HG03064 (cell line): ENCODE results near the gene TNFAIP2.

ENCODE experiments used
- ATAC-seq: cut with Tn5 transposase; IDR thresholded peaks from one replicate; pipeline ENCODE4 v1.9.1; 2021; ENCODE audit warnings: low read depth; ENCODE audit not compliant: unreplicated experiment

Gene TNFAIP2

GRCh38 chr14:103133210-103134140, 10.2 kb downstream of the TNFAIP2 start:
- ATAC-seq: no peak

- no peak for ATAC-seq
Observed at GRCh38 chr14:103134405-103134804, 11.1 kb downstream of the TNFAIP2 start.

- ATAC-seq: no peak
Observed at GRCh38 chr14:103134919-103135318, 11.7 kb downstream of the TNFAIP2 start.

- no peak for ATAC-seq
Observed at GRCh38 chr14:103135333-103136260, 12.3 kb downstream of the TNFAIP2 start.

GRCh38 chr14:103136388-103137271, 13.4 kb downstream of the TNFAIP2 start:
- no peak for ATAC-seq

- ATAC-seq: no peak
Observed at GRCh38 chr14:103137689-103138300, 14.5 kb downstream of the TNFAIP2 start.

GRCh38 chr14:103138301-103139131, 15.3 kb downstream of the TNFAIP2 start:
- ATAC-seq: no peak

- ATAC-seq: no peak
Observed at GRCh38 chr14:103139132-103140025, 16.1 kb downstream of the TNFAIP2 start.

GRCh38 chr14:103140316-103141109, 17.3 kb downstream of the TNFAIP2 start:
- no peak for ATAC-seq

GRCh38 chr14:103141117-103141796, 18.0 kb downstream of the TNFAIP2 start:
- ATAC-seq: no peak

GRCh38 chr14:103142026-103142425, 18.8 kb downstream of the TNFAIP2 start:
- ATAC-seq: no peak

GRCh38 chr14:103142721-103143302, 19.6 kb downstream of the TNFAIP2 start:
- no peak for ATAC-seq

GRCh38 chr14:103143506-103143905, 20.2 kb downstream of the TNFAIP2 start:
- no peak for ATAC-seq

- no peak for ATAC-seq
Observed at GRCh38 chr14:103144085-103144484, 20.8 kb downstream of the TNFAIP2 start.

- ATAC-seq: no peak
Observed at GRCh38 chr14:103146141-103146709, 23.0 kb downstream of the TNFAIP2 start.
